Loucy (cell line): ENCODE data around the gene SEMA7A.

Experiments used
- H2AFZ ChIP-seq: fragments of 200-600 bp; sonication (generic); 2 replicates; pipeline ENCODE4 v1.6.0; 2016; ENCODE audit warnings: antibody characterized with exemption, mild to moderate bottlenecking, low read length, moderate library complexity
- H3F3A ChIP-seq: fragments of 200-600 bp; 2 replicates; pipeline ENCODE4 v1.6.0; 2016; ENCODE audit warnings: antibody characterized with exemption, low read depth, mild to moderate bottlenecking
- H3K27me3 ChIP-seq: fragments of 200-600 bp; sonication (generic); 2 replicates; pipeline ENCODE4 v1.6.1; 2014; ENCODE audit warnings: low read length, mild to moderate bottlenecking; ENCODE audit not compliant: insufficient read depth, poor library complexity, severe bottlenecking
- H3K36me3 ChIP-seq: fragments of 200-600 bp; sonication (generic); 2 replicates; pipeline ENCODE4 v1.6.1; 2016; ENCODE audit warnings: low read length; ENCODE audit not compliant: insufficient read depth
- H3K4me1 ChIP-seq: fragments of 200-600 bp; sonication (generic); 2 replicates; pipeline ENCODE4 v1.5.1; 2014; ENCODE audit warnings: low read length, mild to moderate bottlenecking; ENCODE audit not compliant: insufficient read depth, poor library complexity, severe bottlenecking
- H3K4me2 ChIP-seq: fragments of 200-600 bp; sonication (generic); 2 replicates; pipeline ENCODE4 v1.6.0; 2014; ENCODE audit warnings: antibody characterized with exemption, low read length, low read depth, mild to moderate bottlenecking; ENCODE audit not compliant: poor library complexity, severe bottlenecking
- H3K4me3 ChIP-seq: fragments of 200-600 bp; sonication (generic); 2 replicates; pipeline ENCODE4 v1.5.1; 2014; ENCODE audit warnings: low read length, mild to moderate bottlenecking, mixed read lengths; ENCODE audit not compliant: poor library complexity, severe bottlenecking
- H3K79me2 ChIP-seq: fragments of 200-600 bp; sonication (generic); 2 replicates; pipeline ENCODE4 v1.6.1; 2014; ENCODE audit warnings: low read length; ENCODE audit not compliant: insufficient read depth
- H3K9ac ChIP-seq: fragments of 200-600 bp; sonication (generic); 2 replicates; pipeline ENCODE4 v1.6.0; 2014; ENCODE audit warnings: mild to moderate bottlenecking, low read depth, low read length, moderate library complexity; ENCODE audit not compliant: poor library complexity, severe bottlenecking
- H3K9me2 ChIP-seq: fragments of 200-600 bp; sonication (generic); replicated peaks from 2 replicates; pipeline ENCODE4 v1.6.1; 2016; ENCODE audit warnings: low read depth, low read length, mixed read lengths
- H3K9me3 ChIP-seq: fragments of 200-600 bp; sonication (generic); 2 replicates; pipeline ENCODE4 v1.6.1; 2014; ENCODE audit warnings: mild to moderate bottlenecking, antibody characterized with exemption, low read length, low read depth; ENCODE audit not compliant: insufficient read depth
- H4K20me1 ChIP-seq: fragments of 200-600 bp; sonication (generic); 2 replicates; pipeline ENCODE4 v1.6.0; 2014; ENCODE audit warnings: antibody characterized with exemption, low read length, mild to moderate bottlenecking; ENCODE audit not compliant: insufficient read depth, poor library complexity, severe bottlenecking
- EZH2phosphoT487 ChIP-seq: fragments of 200-600 bp; IDR thresholded peaks from 2 replicates; pipeline ENCODE4 v1.6.1; 2018; ENCODE audit warnings: antibody characterized with exemption, mild to moderate bottlenecking, moderate library complexity, borderline replicate concordance
- TF ChIP-seq, protein P1 (sequence below): fragments of 200-600 bp; sonication (generic); conservative IDR thresholded peaks from 2 replicates; pipeline ENCODE4 v1.5.1; 2014; ENCODE audit warnings: mild to moderate bottlenecking, antibody characterized with exemption, low read length

Gene SEMA7A

GRCh38 chr15:74376825-74377581 is 56.8 kb downstream of the SEMA7A start:
- H3K9me3 ChIP-seq, result no peaks in the 10 kb centered on the region
- H3K79me2 ChIP-seq, result no peaks in the 10 kb centered on the region
- H3K36me3 ChIP-seq, result no peaks in the 10 kb centered on the region
- TF ChIP-seq, protein P1, sequence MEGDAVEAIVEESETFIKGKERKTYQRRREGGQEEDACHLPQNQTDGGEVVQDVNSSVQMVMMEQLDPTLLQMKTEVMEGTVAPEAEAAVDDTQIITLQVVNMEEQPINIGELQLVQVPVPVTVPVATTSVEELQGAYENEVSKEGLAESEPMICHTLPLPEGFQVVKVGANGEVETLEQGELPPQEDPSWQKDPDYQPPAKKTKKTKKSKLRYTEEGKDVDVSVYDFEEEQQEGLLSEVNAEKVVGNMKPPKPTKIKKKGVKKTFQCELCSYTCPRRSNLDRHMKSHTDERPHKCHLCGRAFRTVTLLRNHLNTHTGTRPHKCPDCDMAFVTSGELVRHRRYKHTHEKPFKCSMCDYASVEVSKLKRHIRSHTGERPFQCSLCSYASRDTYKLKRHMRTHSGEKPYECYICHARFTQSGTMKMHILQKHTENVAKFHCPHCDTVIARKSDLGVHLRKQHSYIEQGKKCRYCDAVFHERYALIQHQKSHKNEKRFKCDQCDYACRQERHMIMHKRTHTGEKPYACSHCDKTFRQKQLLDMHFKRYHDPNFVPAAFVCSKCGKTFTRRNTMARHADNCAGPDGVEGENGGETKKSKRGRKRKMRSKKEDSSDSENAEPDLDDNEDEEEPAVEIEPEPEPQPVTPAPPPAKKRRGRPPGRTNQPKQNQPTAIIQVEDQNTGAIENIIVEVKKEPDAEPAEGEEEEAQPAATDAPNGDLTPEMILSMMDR, result no peak
- no peak for TF ChIP-seq EZH2phosphoT487
- no peaks in the 10 kb centered on the region for H3K9me2 ChIP-seq
- H3K27me3 ChIP-seq, result no peaks in the 10 kb centered on the region
- H4K20me1 ChIP-seq, result no peaks in the 10 kb centered on the region
- H3K4me3 ChIP-seq, result no peak overlapping the region
- H2AFZ ChIP-seq, result no peak overlapping the region
- peaks cover 18% of the 10 kb centered on the region for H3K4me1 ChIP-seq
- no peak overlapping the region for H3K4me2 ChIP-seq
- H3F3A ChIP-seq, result no peaks in the 10 kb centered on the region
- H3K9ac ChIP-seq, result no peak overlapping the region

- H3K9ac ChIP-seq, result no peak overlapping the region
- TF ChIP-seq, protein P1, result no peak
- TF ChIP-seq EZH2phosphoT487, result no peak
- no peaks in the 10 kb centered on the region for H3K9me3 ChIP-seq
These were observed 57.5 kb downstream of the SEMA7A start for GRCh38 chr15:74376226-74376625.

DNA sequence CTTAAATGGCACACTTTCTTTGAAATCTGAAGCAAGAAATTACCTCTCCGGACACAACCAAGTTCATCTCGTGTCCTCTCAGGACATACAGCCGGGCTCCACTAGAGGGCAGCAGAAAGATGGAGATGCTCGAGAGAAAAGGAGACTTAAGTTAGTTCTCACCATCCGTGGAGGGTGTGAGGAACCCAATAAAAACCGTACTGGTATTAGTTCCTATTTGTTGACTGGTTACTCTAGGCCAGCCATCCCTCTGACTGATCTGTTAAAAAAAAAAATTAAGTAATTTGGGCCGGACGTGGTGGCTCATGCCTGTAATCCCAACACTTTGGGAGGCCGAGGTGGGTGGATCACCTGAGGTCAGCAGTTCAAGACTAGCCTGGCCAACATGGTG is 58.5 kb downstream of the SEMA7A start:
- TF ChIP-seq, protein P1, result peak; percentile 93
- TF ChIP-seq EZH2phosphoT487, result no peak
- H3K27me3 ChIP-seq, result no peaks in the 10 kb centered on the region
- H2AFZ ChIP-seq, result peak overlapping the region; percentile 58; the same call in 1 of the 2 replicates

More at GRCh38 chr15:74376226-74376625, 57.5 kb downstream of the SEMA7A start:
- Histone ChIP-seq H3K36me3 (no peaks in the 10 kb centered on the region), H3F3A (no peaks in the 10 kb centered on the region), H3K9me2 (no peaks in the 10 kb centered on the region), H3K4me2 (no peak overlapping the region), H3K4me3 (no peak overlapping the region), H4K20me1 (no peaks in the 10 kb centered on the region), H3K27me3 (no peaks in the 10 kb centered on the region), H2AFZ (no peak overlapping the region), H3K4me1 (peaks cover 17% of the 10 kb centered on the region), H3K79me2 (no peaks in the 10 kb centered on the region)

More for the DNA sequence above, 58.5 kb downstream of the SEMA7A start:
- no peaks in the 10 kb centered on the region for H3K36me3 ChIP-seq
- H3K9me3 ChIP-seq, result no peaks in the 10 kb centered on the region
- H3K4me3 ChIP-seq, result peak overlapping the region; percentile 77
- no peaks in the 10 kb centered on the region for H4K20me1 ChIP-seq
- no peaks in the 10 kb centered on the region for H3K79me2 ChIP-seq
- H3F3A ChIP-seq, result no peaks in the 10 kb centered on the region
- H3K4me2 ChIP-seq, result peak overlapping the region; percentile 96
- H3K4me1 ChIP-seq, result peaks cover 17% of the 10 kb centered on the region
- H3K9me2 ChIP-seq, result no peaks in the 10 kb centered on the region
- H3K9ac ChIP-seq, result no peak overlapping the region
